Panc1 (cell line): Measurements from ENCODE around the gene CUEDC1.

Source experiments
- POLR2AphosphoS5 ChIP-seq: IDR thresholded peaks from 2 replicates; pipeline ENCODE4 v1.6.1; 2012; ENCODE audit warnings: mild to moderate bottlenecking, low read depth, low read length, moderate library complexity
- SIN3A ChIP-seq: IDR thresholded peaks from 2 replicates; pipeline ENCODE4 v1.6.1; 2012; ENCODE audit warnings: low read depth, mild to moderate bottlenecking, low read length, moderate library complexity, borderline replicate concordance; ENCODE audit not compliant: insufficient read depth
- TCF7L2 ChIP-seq: IDR thresholded peaks from 2 replicates; pipeline ENCODE4 v1.6.1; 2011; ENCODE audit warnings: mild to moderate bottlenecking, low read depth, low read length, inconsistent platforms
- TF ChIP-seq, protein P1 (sequence below): fragments of 450-650 bp; IDR thresholded peaks from 2 replicates; pipeline ENCODE4 v1.5.1; 2017; ENCODE audit warnings: mild to moderate bottlenecking

DNA sequence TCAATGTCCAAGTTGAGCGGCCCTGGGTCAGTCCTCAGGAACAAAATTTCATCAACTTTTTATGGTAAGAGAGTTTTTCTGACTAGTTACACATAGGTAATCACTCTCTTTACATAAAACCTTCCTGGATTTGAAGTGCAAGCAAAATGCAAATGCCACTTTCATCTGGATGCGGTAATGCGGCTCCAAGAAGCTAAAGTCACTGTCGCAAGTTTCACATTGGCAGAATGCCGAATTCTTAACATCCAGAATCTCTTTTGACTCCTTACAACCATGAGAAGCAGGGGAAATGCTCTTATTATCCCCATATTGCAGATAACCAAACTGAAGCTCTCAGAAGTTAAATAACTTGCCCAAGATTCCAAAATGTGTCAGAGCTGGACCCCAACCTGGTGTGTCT lies 135.3 kb downstream of the CUEDC1 start:
- TF ChIP-seq TCF7L2 (no peak), POLR2AphosphoS5 (no peak), SIN3A (no peak)
- TF ChIP-seq, protein P1, sequence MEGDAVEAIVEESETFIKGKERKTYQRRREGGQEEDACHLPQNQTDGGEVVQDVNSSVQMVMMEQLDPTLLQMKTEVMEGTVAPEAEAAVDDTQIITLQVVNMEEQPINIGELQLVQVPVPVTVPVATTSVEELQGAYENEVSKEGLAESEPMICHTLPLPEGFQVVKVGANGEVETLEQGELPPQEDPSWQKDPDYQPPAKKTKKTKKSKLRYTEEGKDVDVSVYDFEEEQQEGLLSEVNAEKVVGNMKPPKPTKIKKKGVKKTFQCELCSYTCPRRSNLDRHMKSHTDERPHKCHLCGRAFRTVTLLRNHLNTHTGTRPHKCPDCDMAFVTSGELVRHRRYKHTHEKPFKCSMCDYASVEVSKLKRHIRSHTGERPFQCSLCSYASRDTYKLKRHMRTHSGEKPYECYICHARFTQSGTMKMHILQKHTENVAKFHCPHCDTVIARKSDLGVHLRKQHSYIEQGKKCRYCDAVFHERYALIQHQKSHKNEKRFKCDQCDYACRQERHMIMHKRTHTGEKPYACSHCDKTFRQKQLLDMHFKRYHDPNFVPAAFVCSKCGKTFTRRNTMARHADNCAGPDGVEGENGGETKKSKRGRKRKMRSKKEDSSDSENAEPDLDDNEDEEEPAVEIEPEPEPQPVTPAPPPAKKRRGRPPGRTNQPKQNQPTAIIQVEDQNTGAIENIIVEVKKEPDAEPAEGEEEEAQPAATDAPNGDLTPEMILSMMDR, result no peak
